ENCODE measurements around the gene CCDC180. TPM values are rescaled to one million over a fixed set of nuclear protein-coding genes. Genes with fewer than 3 reads are reported as not detected.

Gene CCDC180
- 0.26 to 1.1 TPM (median 0.81 TPM) in 5 replicates for total RNA-seq (2022; extraction: Qiagen RNA extraction; ENCODE audit: low read depth)

GRCh38 chr9:97307500-97308163 is at the start of gene CCDC180:
TSS of gene CCDC180 (plus strand) at chr9:97307659. CDS start at chr9:97308064, 405 bp downstream.

Other genes with a start within 250 kb of the CCDC180 start
- 11.6 to 13.6 TPM (median 12.4 TPM) in 5 replicates for gene TDRD7, start 104.4 kb downstream of the CCDC180 start, total RNA-seq (2022; extraction: Qiagen RNA extraction; ENCODE audit: low read depth)
- 1.7 to 2.9 TPM (median 2.3 TPM) in 5 replicates for gene TMOD1, start 194.0 kb downstream of the CCDC180 start, total RNA-seq (2022; extraction: Qiagen RNA extraction; ENCODE audit: low read depth)